WTC11 (cell line): ENCODE measurements around the gene SLFN14. TPM values are rescaled to one million over a fixed set of nuclear protein-coding genes. Genes with fewer than 3 reads are reported as not detected.

Experiments
- ATAC-seq: fragments of 200-7000 bp; cut with Tn5 transposase; 2 replicates; pipeline ENCODE4 v1.10.0; 2021; ENCODE audit warnings: mild to moderate bottlenecking, moderate library complexity
- CTCF ChIA-PET: fragments of 300-600 bp; sonication (Branson Sonifier 250); formaldehyde crosslinking; loops from one replicate; lab custom pipeline; 2021; ENCODE audit warnings: antibody characterized with exemption; lab: Charles Lee
- POLR2A ChIA-PET: fragments of 350-600 bp; sonication (Branson Sonifier 250); formaldehyde crosslinking; loops from one replicate; lab custom pipeline; 2021; ENCODE audit warnings: antibody characterized with exemption; lab: Charles Lee
- DNase-seq: peaks from one replicate; pipeline ENCODE4 v3.0.0; 2021; ENCODE audit warnings: low spot score
- H3K27ac Mint-ChIP-seq: 2 replicates; pipeline ENCODE4 v1.8.0; 2021; ENCODE audit warnings: mixed read lengths
- H3K27me3 Mint-ChIP-seq: 2 replicates; pipeline ENCODE4 v1.8.0; 2021; ENCODE audit warnings: low read depth, mild to moderate bottlenecking, moderate library complexity, mixed read lengths
- H3K36me3 Mint-ChIP-seq: 2 replicates; pipeline ENCODE4 v1.8.0; 2021; ENCODE audit warnings: mixed read lengths
- H3K4me1 Mint-ChIP-seq: 2 replicates; pipeline ENCODE4 v1.8.0; 2022; ENCODE audit warnings: mixed read lengths
- H3K4me3 Mint-ChIP-seq: 2 replicates; pipeline ENCODE4 v1.8.0; 2021; ENCODE audit warnings: mild to moderate bottlenecking, moderate library complexity, mixed read lengths
- H3K9me3 Mint-ChIP-seq: 2 replicates; pipeline ENCODE4 v1.8.0; 2021; ENCODE audit warnings: mixed read lengths
- AR ChIP-seq: fragments of 250-450 bp; sonication (Bioruptor Pico); IDR thresholded peaks from 2 replicates; pipeline ENCODE4 v1.9.0; 2021; ENCODE audit warnings: mild to moderate bottlenecking
- ATF6 ChIP-seq: sonication (generic); formaldehyde crosslinking; IDR thresholded peaks from 2 replicates; pipeline ENCODE4 v1.8.1; 2023; ENCODE audit warnings: mild to moderate bottlenecking, missing genetic modification reagents
- ELF4 ChIP-seq: sonication (generic); formaldehyde crosslinking; IDR thresholded peaks from 2 replicates; pipeline ENCODE4 v1.8.1; 2022; ENCODE audit warnings: low read depth, mild to moderate bottlenecking, moderate library complexity, missing genetic modification reagents
- EMX1 ChIP-seq: fragments of 250-450 bp; sonication (Bioruptor Pico); IDR thresholded peaks from 2 replicates; pipeline ENCODE4 v1.8.0; 2021; ENCODE audit warnings: mild to moderate bottlenecking
- ETV6 ChIP-seq: sonication (generic); formaldehyde crosslinking; IDR thresholded peaks from 2 replicates; pipeline ENCODE4 v1.8.1; 2022; ENCODE audit warnings: mild to moderate bottlenecking, missing genetic modification reagents
- FOXP4 ChIP-seq: sonication (generic); formaldehyde crosslinking; IDR thresholded peaks from 2 replicates; pipeline ENCODE4 v1.8.0; 2022; ENCODE audit warnings: mild to moderate bottlenecking, missing genetic modification reagents
- GTF2I ChIP-seq: fragments of 250-450 bp; sonication (Bioruptor Pico); conservative IDR thresholded peaks from 2 replicates; pipeline ENCODE4 v1.4.0; 2021; ENCODE audit warnings: mild to moderate bottlenecking
- JAZF1 ChIP-seq: fragments of 250-450 bp; sonication (Bioruptor Pico); IDR thresholded peaks from 2 replicates; pipeline ENCODE4 v1.9.0; 2021; ENCODE audit warnings: moderate library complexity, mild to moderate bottlenecking, inconsistent platforms
- JUN ChIP-seq: sonication (generic); formaldehyde crosslinking; IDR thresholded peaks from 2 replicates; pipeline ENCODE4 v1.8.0; 2023; ENCODE audit warnings: mild to moderate bottlenecking, missing genetic modification reagents
- MLX ChIP-seq: sonication (generic); formaldehyde crosslinking; IDR thresholded peaks from 2 replicates; pipeline ENCODE4 v1.8.1; 2023; ENCODE audit warnings: mild to moderate bottlenecking, missing genetic modification reagents, moderate library complexity
- MXD4 ChIP-seq: fragments of 250-450 bp; sonication (Bioruptor Pico); IDR thresholded peaks from 2 replicates; pipeline ENCODE4 v1.8.0; 2021; ENCODE audit warnings: mild to moderate bottlenecking, moderate library complexity, borderline replicate concordance
- NFE2L1 ChIP-seq: sonication (generic); formaldehyde crosslinking; IDR thresholded peaks from 2 replicates; pipeline ENCODE4 v1.8.1; 2023; ENCODE audit warnings: missing genetic modification reagents
- OVOL2 ChIP-seq: fragments of 250-450 bp; sonication (Bioruptor Pico); IDR thresholded peaks from 2 replicates; pipeline ENCODE4 v1.9.0; 2021; ENCODE audit warnings: mild to moderate bottlenecking, borderline replicate concordance
- PREB ChIP-seq: sonication (generic); formaldehyde crosslinking; IDR thresholded peaks from 2 replicates; pipeline ENCODE4 v1.8.1; 2022; ENCODE audit warnings: mild to moderate bottlenecking, missing genetic modification reagents, moderate library complexity, borderline replicate concordance
- SMAD3 ChIP-seq: sonication (generic); formaldehyde crosslinking; IDR thresholded peaks from 2 replicates; pipeline ENCODE4 v1.8.0; 2022; ENCODE audit warnings: missing genetic modification reagents, mild to moderate bottlenecking, borderline replicate concordance
- SOX15 ChIP-seq: fragments of 250-450 bp; sonication (Bioruptor Pico); IDR thresholded peaks from 2 replicates; pipeline ENCODE4 v1.9.0; 2021; ENCODE audit warnings: mild to moderate bottlenecking
- TEAD4 ChIP-seq: sonication (generic); formaldehyde crosslinking; IDR thresholded peaks from 2 replicates; pipeline ENCODE4 v1.8.0; 2022; ENCODE audit warnings: mild to moderate bottlenecking, missing genetic modification reagents
- USF1 ChIP-seq: sonication (generic); formaldehyde crosslinking; IDR thresholded peaks from 2 replicates; pipeline ENCODE4 v1.8.0; 2022; ENCODE audit warnings: mild to moderate bottlenecking, missing genetic modification reagents
- ZBTB21 ChIP-seq: sonication (generic); formaldehyde crosslinking; IDR thresholded peaks from 2 replicates; pipeline ENCODE4 v1.8.1; 2023; ENCODE audit warnings: mild to moderate bottlenecking, missing genetic modification reagents, borderline replicate concordance
- ZNF138 ChIP-seq: sonication (generic); formaldehyde crosslinking; conservative IDR thresholded peaks from 2 replicates; pipeline ENCODE4 v1.8.1; 2022; ENCODE audit warnings: mild to moderate bottlenecking, moderate library complexity, missing genetic modification reagents
- ZNF281 ChIP-seq: sonication (generic); formaldehyde crosslinking; IDR thresholded peaks from 2 replicates; pipeline ENCODE4 v1.8.0; 2023; ENCODE audit warnings: mild to moderate bottlenecking, missing genetic modification reagents
- ZNF423 ChIP-seq: fragments of 250-450 bp; sonication (Bioruptor Pico); IDR thresholded peaks from 2 replicates; pipeline ENCODE4 v2.1.2; 2022; ENCODE audit warnings: mild to moderate bottlenecking, moderate library complexity
- total RNA-seq: library from RNA; stranded (reverse); gene quantifications from 3 replicates; pipeline ENCODE4 v1.2.3, GENCODE V29; 2021

Gene SLFN14
- total RNA-seq, 1 experiment from 2014 or later: not detected

GRCh38 chr17:35607239-35607847 lies 46.7 kb upstream of the SLFN14 start:
- no peak for DNase-seq
- TF ChIP-seq PREB (CRISPR knock-in tag) (no peak), SOX15 (no peak), JUN (CRISPR knock-in tag) (no peak), ZNF423 (CRISPR knock-in tag) (no peak), NFE2L1 (no peak), USF1 (no peak), GTF2I (no peak), MLX (CRISPR knock-in tag) (no peak), EMX1 (CRISPR knock-in tag) (no peak), ATF6 (no peak), SMAD3 (CRISPR knock-in tag) (no peak), AR (CRISPR knock-in tag) (no peak), MXD4 (CRISPR knock-in tag) (no peak)
- Mint-ChIP-seq H3K27ac (no peak overlapping the region), H3K9me3 (no peaks in the 10 kb centered on the region), H3K36me3 (peaks cover 51% of the 10 kb centered on the region), H3K4me3 (no peak overlapping the region), H3K27me3 (no peaks in the 10 kb centered on the region), H3K4me1 (no peaks in the 10 kb centered on the region)
- POLR2A ChIA-PET: interaction anchor here (0.7 kb wide), 1 partner anchor 202 kb away, joined by 4 read pairs; no protein-coding TSS in a partner anchor
- CTCF ChIA-PET: interaction anchor here (0.6 to 2.4 kb wide), 5 partner anchors 11 to 144 kb away, joined by 3 to 17 read pairs (median 5); no protein-coding TSS in a partner anchor
- ATAC-seq: no peak

- no peak for ATAC-seq
- H3K27me3 Mint-ChIP-seq: no peaks in the 10 kb centered on the region
- no peak for TF ChIP-seq ELF4 (CRISPR knock-in tag)
- no peak for TF ChIP-seq ZBTB21 (CRISPR knock-in tag)
- no peak for TF ChIP-seq SOX15
- no peak for TF ChIP-seq JAZF1 (CRISPR knock-in tag)
- no peak for TF ChIP-seq ZNF281 (CRISPR knock-in tag)
- TF ChIP-seq FOXP4 (CRISPR knock-in tag): no peak
- TF ChIP-seq TEAD4: no peak
- no peak for TF ChIP-seq OVOL2 (CRISPR knock-in tag)
- TF ChIP-seq ZNF138 (CRISPR knock-in tag): no peak
- no peak for TF ChIP-seq ETV6 (CRISPR knock-in tag)
- ChIA-PET CTCF (interaction anchor here (1.0 to 2.1 kb wide), 2 partner anchors 9 to 142 kb away, joined by 3 to 7 read pairs; no protein-coding TSS in a partner anchor), POLR2A (no interaction called here)
- no peaks in the 10 kb centered on the region for H3K9me3 Mint-ChIP-seq
- 0 out of 2 replicates have a peak overlapping the region, but pooled peaks have one; percentile 16 for H3K27ac Mint-ChIP-seq
- no peaks in the 10 kb centered on the region for H3K4me1 Mint-ChIP-seq
- peaks cover 50% of the 10 kb centered on the region for H3K36me3 Mint-ChIP-seq
- DNase-seq: no peak
- no peak overlapping the region for H3K4me3 Mint-ChIP-seq
These were observed 45.1 kb upstream of the SLFN14 start for GRCh38 chr17:35605678-35606077.
